Peyer's patch (tissue), 4 donors: ENCODE data around the gene RUBCN.
A peak's percentile ranks its signal among the peaks of the same experiment; 100 is the strongest.

Experiments used
- CTCF ChIP-seq, 6 experiments: fragments of 450-650 bp in 4 of 6; fragments of 200-600 bp in 2 of 6; sonication (generic) in 1 of 6; IDR thresholded peaks; one replicate each; pipeline ENCODE4 v1.5.1; 2017 to 2019; ENCODE audit warnings: antibody characterized with exemption in 6 of 6, mild to moderate bottlenecking in 3 of 6, moderate library complexity in 1 of 6
- POLR2A ChIP-seq, 2 donors: fragments of 450-650 bp; IDR thresholded peaks; one replicate each; pipeline ENCODE4 v1.5.1; 2017; ENCODE audit warnings: antibody characterized with exemption in 2 of 2, mild to moderate bottlenecking in 2 of 2, moderate library complexity in 2 of 2

DNA sequence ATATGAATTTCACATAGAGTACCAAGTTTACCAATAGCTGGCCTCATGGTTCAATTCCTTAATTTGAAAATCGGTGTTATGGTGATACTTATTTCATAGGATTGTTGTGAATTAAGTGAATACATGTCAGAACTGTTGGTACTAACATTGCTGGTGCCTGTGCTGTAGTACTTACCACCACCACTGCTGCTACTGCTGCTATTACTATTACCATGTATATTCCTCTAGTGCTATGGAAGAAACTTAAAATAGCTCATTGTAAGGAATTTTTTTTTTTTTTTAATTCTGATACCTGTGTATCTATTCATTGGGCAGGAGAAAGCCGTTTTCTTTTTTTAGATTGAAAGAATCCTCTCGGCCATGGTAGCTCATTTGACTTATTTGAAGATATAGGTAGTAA, 16.6 kb upstream of the RUBCN start:
- TF ChIP-seq CTCF (IDR thresholded peaks at IDR 0.05) (peak in 3 of 6 experiments; percentile 13 to 21 (median 16)), POLR2A (IDR thresholded peaks at IDR 0.05) (no peak)
